ENCODE results near the gene PEX26.

DNA sequence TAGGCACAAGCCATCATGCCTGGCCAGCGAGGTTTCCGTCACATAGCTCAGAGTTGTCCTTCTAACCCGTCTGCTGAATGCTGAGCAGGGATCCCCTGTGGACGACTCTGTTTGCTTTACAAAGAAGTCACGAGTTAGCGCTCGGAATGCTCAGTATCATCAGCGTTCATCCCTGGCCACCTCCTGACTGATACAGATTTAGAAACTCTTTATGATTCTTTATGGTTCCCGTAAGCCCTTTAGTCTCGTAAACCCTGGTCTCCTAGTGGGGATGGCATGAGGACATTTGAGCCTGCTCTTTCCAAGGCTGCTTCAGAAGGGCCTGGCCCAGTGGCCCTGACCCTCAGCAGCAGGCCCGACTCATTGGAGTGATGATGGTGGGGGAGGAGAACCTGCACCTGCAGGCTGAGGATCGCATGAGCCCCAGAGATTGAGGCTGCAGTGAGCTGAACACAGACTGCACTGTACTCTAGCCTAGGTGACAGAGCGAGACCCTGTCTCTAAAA lies 9.6 kb downstream of the PEX26 start:
- TF ChIP-seq, protein P1, sequence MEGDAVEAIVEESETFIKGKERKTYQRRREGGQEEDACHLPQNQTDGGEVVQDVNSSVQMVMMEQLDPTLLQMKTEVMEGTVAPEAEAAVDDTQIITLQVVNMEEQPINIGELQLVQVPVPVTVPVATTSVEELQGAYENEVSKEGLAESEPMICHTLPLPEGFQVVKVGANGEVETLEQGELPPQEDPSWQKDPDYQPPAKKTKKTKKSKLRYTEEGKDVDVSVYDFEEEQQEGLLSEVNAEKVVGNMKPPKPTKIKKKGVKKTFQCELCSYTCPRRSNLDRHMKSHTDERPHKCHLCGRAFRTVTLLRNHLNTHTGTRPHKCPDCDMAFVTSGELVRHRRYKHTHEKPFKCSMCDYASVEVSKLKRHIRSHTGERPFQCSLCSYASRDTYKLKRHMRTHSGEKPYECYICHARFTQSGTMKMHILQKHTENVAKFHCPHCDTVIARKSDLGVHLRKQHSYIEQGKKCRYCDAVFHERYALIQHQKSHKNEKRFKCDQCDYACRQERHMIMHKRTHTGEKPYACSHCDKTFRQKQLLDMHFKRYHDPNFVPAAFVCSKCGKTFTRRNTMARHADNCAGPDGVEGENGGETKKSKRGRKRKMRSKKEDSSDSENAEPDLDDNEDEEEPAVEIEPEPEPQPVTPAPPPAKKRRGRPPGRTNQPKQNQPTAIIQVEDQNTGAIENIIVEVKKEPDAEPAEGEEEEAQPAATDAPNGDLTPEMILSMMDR (IDR thresholded peaks at IDR 0.05) = no peak
- no peak for TF ChIP-seq EP300 (IDR thresholded peaks at IDR 0.05)
- TF ChIP-seq POLR2A (IDR thresholded peaks at IDR 0.05) = no peak
- no peak for TF ChIP-seq POLR2AphosphoS5 (IDR thresholded peaks at IDR 0.05)
